HS-5 (cell line): ENCODE results near the gene MUC13.

Source experiments
- DNase-seq: peaks from one replicate; pipeline ENCODE4 v3.0.0-alpha.2; 2012; ENCODE audit warnings: low read depth

MUC13 gene

DNA sequence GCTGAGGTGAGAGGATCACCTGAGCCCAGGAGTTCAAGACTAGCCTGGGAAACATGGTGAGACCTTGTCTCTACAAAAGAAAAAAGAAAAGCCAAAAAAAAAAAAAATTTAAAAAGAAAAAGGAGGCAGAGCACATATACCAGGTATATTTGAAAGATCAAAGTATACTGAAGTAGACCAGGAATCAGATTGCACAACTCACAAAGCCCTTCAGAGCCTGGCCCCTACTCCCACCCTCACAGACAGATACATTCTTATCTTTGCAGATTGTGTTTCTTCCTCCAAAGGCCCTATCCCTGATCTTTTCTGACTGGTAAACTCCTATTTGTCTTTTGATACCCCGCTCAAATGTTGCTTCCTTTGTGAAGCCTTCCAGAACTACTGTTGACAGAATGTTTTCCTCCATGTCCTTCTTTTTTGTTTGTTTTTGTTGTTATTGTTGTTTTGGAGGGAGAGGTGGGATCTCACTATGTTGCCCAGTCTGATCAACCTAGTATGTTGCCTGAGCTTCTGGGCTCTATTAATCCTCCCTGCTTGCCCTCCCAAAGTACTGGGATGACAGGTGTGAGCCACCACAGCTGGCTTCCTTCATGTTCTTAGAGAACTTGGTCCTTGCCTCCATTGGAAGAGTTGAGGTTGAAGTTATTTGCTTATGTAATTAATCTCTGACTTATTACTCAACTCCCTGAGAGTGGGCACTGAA lies 37.6 kb downstream of the MUC13 start:
- no peak for DNase-seq

DNA sequence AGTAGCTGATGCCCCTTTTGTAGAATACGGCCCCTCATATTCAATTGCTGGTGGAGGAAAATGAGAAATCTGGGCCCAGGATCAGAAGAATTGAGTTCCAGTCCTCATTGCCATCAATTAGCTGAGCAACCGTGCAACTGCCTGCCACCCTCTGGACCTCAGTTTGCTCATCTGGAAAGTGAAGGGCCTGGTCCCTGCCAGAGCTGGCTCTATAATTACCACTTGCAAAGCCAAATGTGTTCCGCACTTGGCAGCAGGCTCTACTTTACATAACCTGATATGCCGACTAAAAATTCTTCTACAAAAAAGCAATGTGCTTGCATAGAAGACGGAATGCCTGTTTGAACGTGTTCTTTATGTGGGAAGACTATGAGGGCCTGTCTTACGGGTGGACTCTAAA lies 38.8 kb downstream of the MUC13 start:
- no peak for DNase-seq

DNA sequence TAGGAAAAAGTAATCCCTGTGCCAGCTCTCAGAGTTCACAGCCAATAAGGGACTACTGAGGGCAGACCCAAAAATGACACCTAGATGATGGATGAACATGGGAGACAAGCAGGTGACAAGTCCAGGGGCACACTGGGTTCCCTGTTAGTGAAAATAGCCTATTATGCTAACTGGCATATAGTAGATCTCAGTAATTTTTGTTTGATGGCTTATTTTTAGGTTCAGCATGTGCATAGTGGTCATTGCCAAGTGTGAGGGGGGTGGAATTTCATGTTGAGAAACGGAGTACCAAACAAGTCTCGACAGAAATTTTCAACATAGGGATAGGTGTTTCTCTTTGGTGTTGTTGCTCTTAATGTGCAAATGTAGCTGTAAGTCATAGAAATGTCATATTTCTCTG lies 41.0 kb downstream of the MUC13 start:
- DNase-seq: no peak

DNA sequence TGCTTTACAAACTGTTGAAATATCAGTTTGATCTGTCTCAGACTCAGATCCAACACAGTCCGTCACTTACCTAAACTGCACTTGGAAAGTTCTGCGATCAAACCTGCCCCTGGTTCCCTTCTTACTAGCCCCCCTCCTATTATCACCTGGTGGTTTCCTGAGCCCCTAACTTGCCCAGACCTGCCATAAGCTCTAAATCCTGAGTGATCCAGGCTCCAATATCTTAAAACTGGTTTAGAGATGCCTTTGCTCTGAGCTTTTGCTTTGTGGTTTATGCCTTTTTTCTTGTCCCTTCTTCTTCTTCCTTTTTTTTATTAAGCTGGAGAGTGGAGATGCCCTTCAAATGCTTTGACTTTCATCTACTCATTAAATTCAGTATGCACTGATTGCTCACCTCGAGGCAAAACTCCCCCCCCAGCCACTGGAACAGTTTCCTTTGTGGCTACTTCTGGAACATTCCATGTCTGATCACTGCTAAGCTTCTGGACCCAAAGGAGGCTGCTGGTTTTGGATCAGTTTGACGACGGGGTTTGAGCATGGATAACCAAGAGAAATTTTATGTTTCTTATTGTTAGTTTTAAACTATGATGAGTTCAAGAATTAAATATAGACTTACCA lies 43.9 kb downstream of the MUC13 start:
- DNase-seq: no peak

DNA sequence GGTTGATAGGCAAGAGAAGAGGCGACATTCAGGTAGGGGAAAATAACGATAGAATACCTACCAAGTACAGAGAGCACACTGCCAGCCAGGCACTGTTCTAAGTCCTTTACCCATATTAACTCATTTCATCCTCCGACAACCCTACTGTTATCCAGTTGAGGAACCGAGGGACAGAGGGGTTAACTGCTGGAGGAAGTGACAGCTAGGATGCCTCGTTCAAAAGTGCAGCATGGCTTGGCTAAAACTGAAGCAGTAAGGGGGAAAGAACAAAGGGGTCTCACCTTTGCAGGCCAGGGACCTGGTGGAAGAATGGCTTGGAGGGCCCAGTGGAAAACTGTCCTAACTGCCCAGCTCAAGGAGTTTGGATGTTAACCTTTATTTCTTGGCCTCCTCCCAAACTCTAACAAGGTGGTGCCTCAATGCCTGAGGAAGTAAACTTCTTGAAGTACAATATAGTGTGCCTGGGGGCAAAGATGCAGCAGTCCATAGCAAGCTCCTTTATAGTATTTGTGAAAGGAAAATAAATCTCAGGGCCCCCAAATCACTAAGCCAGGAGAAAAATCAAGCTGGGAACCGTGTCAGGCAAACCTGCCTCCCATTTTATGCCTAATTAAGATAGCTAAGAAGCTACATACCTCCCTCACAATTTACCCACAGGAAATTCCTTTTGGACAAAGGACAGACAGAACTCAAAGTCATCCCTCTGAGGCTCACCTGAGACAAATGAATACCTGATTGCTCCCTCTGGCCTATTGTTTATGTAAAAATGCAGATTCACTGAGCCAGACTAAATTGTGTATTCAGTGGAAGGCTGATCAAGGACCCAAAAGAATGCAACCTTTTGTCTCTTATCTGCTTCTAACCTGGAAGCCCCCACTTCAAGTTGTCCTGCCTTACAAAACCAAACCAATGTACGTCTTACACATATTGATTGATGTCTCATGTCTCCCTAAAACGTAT lies 45.8 kb downstream of the MUC13 start:
- no peak for DNase-seq

DNA sequence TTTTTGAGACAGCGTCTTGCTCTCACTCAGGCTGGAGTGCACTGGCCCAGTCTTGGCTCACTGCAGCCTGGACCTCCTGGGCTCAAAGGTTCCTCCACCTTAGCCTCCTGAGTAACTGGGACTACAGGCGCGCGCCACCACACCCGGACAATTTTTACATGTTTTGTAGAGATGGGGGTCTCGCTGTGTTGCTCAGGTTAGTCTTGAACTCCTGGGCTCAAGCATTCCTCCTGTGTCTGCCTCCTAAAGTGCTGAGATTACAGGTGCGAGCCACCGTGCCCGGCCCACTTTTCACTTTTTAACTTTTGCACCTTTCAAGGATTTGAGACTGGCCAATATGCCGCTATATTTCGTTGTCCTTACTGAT lies 46.6 kb downstream of the MUC13 start:
- no peak for DNase-seq

DNA sequence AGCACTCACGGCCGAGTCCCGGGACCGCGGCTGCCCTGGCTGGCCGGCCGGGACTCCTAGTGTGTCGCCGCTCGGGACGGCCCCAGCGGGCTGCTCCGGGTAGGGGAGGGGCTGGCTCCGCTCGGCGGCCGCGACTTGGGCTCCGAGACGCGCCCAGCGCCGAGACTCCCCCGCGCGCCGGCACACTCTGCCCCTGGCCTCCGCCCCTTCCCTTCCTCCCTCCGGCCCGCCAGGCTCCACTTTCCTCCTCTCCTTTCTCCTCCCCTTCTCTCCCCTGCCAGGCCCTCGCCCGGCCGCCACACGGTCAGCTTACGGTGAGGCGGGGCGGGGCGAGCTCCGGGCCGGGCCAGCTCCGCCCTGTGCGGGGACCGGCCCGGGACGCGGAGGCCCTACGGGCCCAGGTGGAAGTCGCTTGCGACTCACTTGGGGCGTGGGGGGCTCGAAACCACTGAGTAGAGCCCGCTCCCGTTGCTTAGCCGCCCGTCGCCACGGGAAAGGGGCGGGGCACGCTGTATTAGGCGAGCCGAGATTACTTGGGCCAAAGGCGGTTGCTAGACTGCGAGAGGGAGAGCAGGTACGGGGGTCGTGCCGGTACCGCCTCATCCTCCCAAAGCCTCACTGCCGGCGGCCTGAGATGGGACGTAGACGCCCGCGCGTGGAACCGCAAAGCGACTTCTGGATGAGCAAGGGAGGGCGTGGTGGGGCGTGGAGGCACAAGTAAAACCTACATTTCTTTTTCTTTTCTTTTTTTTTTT lies 47.2 kb downstream of the MUC13 start, which contains the start of gene ITGB5:
Gene ITGB5, minus strand, starts transcription at position 189 of the 755 bp plus-strand sequence. CDS start 365 bp downstream, outside the sequence.
- no peak for DNase-seq

DNA sequence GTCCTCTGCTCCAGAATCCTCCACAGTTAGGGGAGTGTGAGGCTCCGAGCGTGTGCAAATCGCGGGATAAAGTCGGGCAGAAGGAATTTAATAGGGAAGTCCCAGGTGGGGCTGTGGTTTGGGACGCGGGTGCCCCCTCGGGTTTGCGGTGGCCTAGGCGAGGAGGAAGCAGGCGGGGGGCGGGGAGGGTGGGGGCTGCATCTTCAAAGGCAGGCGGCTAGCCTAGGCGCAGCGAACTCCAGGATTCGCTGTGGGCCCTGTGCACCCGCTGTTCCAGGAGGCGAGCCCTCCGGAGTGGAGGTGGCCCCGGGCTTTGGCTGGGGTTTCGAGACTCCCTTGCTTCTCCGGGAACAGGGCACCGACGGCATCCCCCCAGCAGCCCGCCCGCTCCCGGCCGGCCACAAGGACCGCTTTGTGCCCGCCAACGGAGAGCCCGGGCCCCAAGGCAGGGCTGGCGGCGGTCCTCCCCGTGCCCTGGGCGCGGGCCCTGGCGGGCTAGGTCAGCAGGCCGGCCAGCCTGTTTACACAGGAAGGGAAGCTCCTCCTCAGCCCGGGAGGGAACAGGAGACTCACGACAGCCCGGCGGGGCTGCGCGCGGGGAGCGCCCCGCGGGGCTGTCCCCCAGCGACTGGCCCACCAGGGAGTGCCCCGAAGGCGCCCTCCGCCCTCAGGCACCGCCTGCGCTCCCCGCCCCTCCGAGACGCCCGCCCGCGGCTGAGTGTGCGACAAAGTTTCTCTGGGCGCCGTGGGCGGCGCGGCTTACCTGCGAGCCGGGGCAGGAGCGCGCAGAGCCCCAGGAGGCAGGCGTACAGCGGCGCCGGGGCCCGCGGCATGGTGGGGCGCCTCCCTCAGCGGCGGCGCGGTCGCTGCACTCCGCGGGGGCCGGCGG lies 48.1 kb downstream of the MUC13 start:
- DNase-seq: no peak

DNA sequence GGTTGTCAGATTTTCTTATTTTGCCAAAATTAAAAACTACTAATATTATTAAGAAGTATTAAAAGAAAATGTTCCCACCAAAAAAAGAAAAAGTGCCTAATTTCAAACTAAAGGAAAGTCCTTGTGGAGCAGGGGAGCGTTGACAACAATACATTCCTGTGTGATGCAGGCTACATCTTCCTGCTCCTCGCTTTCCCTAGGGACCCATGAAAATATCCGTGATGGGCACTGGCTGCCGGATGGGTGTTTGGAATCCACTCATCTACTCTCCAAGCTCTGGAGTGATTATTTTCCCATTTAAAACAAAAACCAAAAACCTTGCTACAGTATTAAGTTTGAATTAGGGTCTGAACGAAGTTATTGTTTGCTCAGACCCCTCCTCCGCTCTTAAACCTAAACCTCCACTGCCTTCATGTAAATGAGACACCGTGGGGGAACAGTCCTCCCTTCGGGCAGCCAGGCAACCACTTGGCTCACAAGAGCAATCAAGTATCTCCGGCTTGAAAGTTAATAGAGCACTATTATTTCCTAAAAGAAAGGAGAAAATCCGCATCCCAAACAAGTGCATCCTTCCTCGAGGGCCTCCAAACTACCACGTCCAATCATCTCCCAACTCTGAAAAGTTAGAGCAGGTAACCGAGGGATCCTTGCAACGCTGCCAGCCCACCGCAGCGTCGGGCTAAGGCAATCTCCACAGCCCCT lies 48.9 kb downstream of the MUC13 start:
- no peak for DNase-seq

DNA sequence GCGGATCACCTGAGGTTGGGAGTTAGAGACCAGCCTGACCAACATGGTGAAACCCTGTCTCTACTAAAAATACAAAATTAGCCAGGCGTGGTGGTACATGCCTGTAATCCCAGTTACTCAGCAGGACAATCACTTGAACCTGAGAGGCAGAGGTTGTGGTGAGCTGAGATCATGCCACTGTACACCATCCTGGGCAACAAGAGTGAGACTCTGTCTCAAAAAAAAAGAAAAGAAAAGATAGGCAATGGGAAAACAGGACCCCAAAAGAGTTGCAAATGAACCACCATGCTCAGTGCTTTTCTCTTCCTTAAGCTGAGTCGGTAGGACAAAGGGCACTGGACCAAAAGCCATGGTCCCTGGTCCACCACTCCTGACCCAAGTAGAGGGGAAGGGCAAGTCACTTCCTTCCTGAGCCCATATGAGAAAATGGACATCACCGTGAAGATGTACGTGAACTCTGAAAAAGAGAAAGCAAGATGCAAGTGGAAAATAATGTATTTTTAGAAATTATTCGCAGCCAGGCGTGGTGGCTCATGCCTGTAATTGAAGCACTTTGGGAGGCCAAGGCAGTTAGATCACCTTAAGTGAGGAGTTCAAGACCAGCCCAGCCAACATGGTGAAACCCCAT lies 50.0 kb downstream of the MUC13 start:
- DNase-seq: no peak

DNA sequence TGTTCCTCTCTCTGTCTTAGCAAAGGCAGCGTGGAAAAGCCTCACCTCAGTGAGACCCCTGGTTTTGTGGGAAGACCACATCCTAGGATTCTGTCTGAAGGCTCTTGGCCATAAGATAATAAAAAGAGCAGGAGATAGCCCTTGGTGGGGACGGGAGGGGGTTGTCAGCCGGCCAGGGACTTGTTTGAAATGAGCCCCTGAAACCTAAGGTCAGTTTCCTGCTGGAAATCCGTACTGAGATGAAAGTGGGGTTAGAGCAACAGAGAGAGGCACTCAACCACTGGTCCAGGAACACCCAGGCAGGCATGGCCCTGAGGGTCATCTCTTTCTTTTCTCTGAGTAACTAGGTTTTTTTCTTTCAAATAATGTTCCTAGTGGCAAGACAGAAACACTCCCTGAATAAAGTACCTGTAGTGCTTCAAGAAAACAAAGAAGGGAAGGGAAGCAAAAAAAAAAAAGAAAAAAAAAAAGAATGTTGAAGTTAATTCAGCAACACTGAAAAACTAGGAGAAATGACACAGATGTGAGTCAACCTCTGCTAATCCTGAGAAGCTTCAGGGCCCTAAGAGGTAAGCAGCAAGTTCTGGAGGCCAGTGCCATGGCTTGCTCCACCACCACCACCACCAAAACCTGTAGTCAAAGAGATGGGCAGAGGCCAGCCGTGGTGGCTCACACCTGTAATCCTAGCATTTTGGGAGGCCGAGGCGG lies 50.6 kb downstream of the MUC13 start:
- DNase-seq: no peak

DNA sequence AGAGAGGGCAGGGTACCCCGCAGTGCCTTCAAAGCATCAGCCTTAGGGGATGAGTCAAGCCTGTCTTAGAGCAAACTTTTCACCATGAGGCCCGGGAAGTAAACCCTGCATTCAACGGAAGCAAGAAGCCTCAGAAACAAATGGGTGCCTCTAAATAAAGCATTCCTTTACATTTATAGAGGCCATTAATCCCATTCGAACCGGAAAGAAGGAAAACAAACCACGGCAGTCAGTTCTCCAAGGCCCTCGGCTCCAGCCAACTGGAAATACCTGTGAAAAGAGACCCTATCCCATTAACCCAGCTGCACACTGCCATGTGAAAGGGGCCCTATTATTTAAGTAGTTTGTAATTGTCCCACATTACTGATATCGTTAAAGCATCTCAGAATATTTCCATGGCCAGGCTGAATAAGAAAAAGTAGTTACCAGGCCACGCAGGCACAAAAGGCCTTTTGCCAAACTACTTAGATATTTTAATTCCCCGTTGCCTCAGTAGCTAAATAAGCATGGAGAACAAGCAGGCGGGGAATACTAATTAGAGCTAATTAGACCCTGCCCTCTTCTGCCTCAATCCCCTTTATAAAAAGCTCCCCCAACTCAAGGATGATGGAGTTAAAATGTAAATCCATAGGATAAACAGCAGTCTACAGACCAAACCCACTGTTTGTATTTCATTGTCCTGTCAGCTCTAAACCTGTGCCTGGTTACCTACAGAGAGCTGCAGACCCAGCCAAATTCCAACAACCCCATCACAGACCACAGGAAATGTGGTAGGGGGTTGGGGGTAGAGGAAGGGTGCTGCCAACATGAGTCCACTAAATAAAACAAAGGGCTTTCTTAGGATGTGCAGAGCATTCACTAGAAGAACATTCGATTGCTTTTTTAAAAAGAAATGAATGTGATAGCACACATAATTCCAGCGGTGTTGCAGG lies 51.5 kb downstream of the MUC13 start:
- DNase-seq: no peak

DNA sequence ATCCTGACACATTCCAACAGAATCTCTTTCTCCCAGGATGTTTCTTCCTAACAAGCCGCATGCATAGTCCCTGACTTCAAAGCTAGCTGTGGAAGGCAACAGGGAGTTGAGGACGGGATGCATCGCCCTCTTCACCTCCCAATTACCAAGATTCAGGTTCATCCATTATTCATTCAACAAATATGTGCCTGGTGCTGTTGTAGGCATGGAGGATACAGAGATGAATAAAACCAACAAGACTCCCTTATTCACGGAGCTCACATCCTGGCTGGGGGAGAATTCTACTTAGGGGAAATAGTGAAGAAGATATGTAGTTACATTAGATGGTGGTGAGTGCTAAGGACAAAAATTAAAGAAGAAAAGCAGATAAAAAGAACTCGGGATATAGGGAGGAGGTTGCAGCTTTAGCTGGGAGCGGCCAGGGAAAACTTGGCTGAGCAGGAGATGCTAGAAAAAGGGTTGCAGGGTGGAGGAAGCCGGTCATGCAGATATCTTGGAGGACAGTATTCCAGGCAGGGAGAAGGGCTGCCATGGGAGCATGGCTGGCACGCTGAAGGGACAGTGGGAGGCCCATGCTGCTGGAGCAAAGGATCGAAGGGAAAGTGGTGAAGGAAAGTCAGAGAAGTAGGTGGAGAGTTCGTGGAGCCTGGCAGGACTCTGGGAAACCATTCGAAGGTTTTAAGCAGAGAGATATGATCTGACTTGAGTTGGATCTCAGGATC lies 52.4 kb downstream of the MUC13 start:
- no peak for DNase-seq

DNA sequence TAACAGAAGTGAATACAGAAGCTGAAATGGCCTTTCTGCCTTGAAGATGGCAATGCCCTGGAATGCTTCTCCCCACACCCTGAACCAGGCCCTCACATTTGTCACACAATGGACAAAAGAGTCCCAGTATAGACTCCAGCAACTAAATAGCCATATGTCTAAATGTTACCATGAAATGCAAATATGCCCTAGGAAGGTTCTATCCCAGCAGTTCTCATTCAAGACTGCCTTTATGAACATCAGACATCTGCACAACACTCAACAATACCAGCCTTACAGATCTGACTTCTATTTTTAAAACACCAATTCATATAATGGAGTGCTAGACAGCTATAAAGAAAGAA lies 55.2 kb downstream of the MUC13 start:
- DNase-seq: no peak

DNA sequence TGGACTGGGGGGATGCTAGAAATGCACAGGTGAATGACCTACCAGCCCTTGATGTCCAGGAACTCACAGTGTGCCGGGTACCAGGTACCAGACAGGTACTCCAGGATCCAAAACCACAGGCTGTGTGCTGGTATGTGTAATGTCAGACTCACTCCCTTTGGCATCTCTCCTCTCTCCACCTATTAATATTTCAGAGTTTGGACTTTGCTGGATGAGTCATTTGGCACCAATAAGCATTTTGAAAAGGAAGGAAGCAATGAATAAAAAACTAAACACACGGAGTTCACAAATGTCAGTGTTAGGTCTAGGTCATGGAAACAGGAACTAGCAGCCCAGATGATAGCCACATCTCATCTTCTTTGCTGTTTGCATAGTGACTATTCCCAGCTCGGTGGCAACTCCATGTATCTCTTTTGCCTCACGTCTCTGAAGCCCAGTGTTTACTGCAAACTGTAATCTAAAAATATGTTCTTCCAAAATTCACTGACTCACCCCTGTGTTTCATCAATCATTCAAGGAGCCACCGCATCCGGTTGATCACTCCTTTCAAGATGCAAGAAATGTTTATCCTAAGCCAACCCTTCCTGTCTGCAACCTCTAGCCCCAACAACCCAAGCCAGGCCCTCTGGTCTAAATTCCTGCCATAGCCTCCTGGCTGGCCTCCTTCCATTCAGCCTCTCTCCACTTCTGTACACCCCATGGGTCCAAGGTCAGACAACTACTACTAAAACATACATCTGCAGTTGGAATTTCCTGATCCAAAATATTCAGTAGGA lies 55.8 kb downstream of the MUC13 start:
- peak; percentile 98 for DNase-seq

DNA sequence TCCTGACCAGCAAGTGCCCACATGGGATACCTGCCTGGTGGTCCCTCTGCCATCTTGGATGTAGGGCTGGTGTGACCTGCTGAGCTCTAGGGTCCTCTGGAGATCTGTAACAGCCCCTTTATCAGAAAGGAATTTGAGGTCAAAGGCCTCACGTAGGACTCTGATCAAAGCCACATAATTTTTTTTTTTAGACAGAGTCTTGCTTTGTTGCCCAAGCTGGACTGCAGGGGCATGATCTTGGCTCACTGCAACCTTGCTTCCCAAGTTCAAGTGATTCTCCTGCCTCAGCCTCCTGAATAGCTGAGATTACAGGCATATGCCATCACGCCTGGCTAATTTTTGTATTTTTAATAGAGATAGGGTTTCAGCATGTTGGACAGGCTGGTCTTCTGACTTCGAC lies 56.9 kb downstream of the MUC13 start:
- no peak for DNase-seq

DNA sequence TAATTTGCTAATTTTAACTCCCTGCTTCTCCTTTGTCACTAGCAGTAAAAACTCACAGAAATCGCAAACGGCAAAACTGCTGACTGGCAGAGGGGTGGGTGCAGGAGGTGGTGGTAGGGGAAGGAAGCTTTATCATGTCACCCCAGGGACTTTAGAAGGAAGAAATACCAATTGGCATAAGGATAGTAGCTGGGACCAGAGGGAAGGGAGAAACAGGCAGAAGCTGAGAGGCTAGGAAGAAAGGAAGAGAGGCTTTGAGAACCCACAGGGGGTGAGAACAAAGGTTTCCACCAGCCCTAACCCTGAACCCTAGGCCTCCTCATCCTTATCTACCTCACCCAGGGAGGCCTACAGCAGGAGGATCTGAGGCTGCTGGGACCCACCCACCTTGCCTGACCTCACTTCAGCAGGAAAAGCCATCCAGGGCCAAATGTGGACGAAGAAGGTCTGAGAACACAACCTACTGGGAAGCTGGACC lies 58.1 kb downstream of the MUC13 start:
- DNase-seq: no peak
